Measurements from ENCODE around the gene MSI2.

The MSI2 gene

GRCh38 chr17:57354673-57355072 lies 98.3 kb downstream of the MSI2 start:
- TF ChIP-seq SNAI2 (CRISPR knock-in tag; IDR thresholded peaks at IDR 0.05) (no peak), RARB (CRISPR knock-in tag; IDR thresholded peaks at IDR 0.05) (no peak), TOX (CRISPR knock-in tag; IDR thresholded peaks at IDR 0.05; ENCODE audit: borderline replicate concordance) (no peak), CREB5 (CRISPR knock-in tag; IDR thresholded peaks at IDR 0.05; ENCODE audit: low read depth) (no peak), ZFP3 (CRISPR knock-in tag; IDR thresholded peaks at IDR 0.05) (no peak), ARNTL (CRISPR knock-in tag; IDR thresholded peaks at IDR 0.05; ENCODE audit: borderline replicate concordance, low read depth) (no peak), PATZ1 (CRISPR knock-in tag; IDR thresholded peaks at IDR 0.05; ENCODE audit: borderline replicate concordance) (no peak), GLIS3 (CRISPR knock-in tag; IDR thresholded peaks at IDR 0.05) (no peak), ZNF565 (CRISPR knock-in tag; conservative IDR thresholded peaks at IDR 0.05; ENCODE audit: low read depth) (no peak), PPARA (CRISPR knock-in tag; IDR thresholded peaks at IDR 0.05; ENCODE audit: borderline replicate concordance) (no peak), TSHZ2 (CRISPR knock-in tag; IDR thresholded peaks at IDR 0.05) (no peak), ZC3H10 (CRISPR knock-in tag; IDR thresholded peaks at IDR 0.05) (no peak)
- ATAC-seq, result no peak

- TF ChIP-seq POU6F1 (CRISPR knock-in tag; IDR thresholded peaks at IDR 0.05; ENCODE audit: borderline replicate concordance, low read depth), result no peak
- no peak for TF ChIP-seq CSDC2 (CRISPR knock-in tag; IDR thresholded peaks at IDR 0.05)
- TF ChIP-seq SNAI2 (CRISPR knock-in tag; IDR thresholded peaks at IDR 0.05), result no peak
- no peak for TF ChIP-seq TSHZ2 (CRISPR knock-in tag; IDR thresholded peaks at IDR 0.05)
- TF ChIP-seq ESRRG (CRISPR knock-in tag; IDR thresholded peaks at IDR 0.05), result no peak
- no peak for TF ChIP-seq BACH2 (CRISPR knock-in tag; IDR thresholded peaks at IDR 0.05; ENCODE audit: borderline replicate concordance)
- TF ChIP-seq ZNF8 (CRISPR knock-in tag; IDR thresholded peaks at IDR 0.05), result no peak
- TF ChIP-seq ZNF565 (CRISPR knock-in tag; conservative IDR thresholded peaks at IDR 0.05; ENCODE audit: low read depth), result no peak
- no peak for TF ChIP-seq CSRNP3 (CRISPR knock-in tag; IDR thresholded peaks at IDR 0.05)
- TF ChIP-seq TCF4 (CRISPR knock-in tag; IDR thresholded peaks at IDR 0.05; ENCODE audit: borderline replicate concordance), result no peak
- TF ChIP-seq ZFP3 (CRISPR knock-in tag; IDR thresholded peaks at IDR 0.05), result no peak
- TF ChIP-seq RARB (CRISPR knock-in tag; IDR thresholded peaks at IDR 0.05), result no peak
- TF ChIP-seq PATZ1 (CRISPR knock-in tag; IDR thresholded peaks at IDR 0.05; ENCODE audit: borderline replicate concordance), result no peak
- ATAC-seq, result no peak; the same call in none of the 3 replicates
Observed at GRCh38 chr17:57355090-57355859, 99.0 kb downstream of the MSI2 start.
